CD4-positive, alpha-beta T cell treated with Interleukin-6 at 100 ng/mL for 8 hours (primary cell): Measurements from ENCODE around the gene PSMB4.
"Not testable (repeated sequence)": the region's sequence is repeated elsewhere in the genome, so short reads cannot be mapped to it uniquely, and the experiment has no call there.

Source experiments
- DNase-seq: peaks from one replicate; pipeline ENCODE4 v3.0.0-alpha.2; 2020; ENCODE audit warnings: mixed read lengths, low spot score

PSMB4 gene

GRCh38 chr1:151390221-151391078 is 8.9 kb upstream of the PSMB4 start:
- not testable (repeated sequence) for DNase-seq

- DNase-seq = no peak
Measured at GRCh38 chr1:151391079-151391563, 8.3 kb upstream of the PSMB4 start.

DNA sequence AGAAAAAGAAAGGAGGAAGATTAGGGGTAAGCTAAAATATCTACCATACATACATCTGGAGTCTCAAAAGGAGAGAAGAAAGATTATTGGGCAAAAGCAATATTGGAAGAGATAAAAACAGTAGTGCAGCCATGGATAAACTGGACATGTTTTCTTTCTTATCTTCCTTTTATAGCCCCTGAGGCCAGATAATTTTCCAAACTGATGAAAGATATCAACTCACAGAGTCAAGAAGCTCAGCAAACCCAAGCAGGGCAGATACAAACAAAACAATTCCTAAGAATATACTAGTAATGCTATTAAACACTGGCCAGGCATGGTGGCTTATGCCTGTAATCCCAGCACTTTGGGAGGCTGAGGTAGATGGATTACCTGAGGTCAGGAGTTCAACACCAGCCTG is 5.8 kb upstream of the PSMB4 start:
- no peak for DNase-seq

- not testable (repeated sequence) for DNase-seq
Measured at GRCh38 chr1:151396265-151396664, 3.1 kb upstream of the PSMB4 start.

- no peak for DNase-seq
Measured at GRCh38 chr1:151401125-151401788, 1.9 kb downstream of the PSMB4 start.

- no peak for DNase-seq
Measured at GRCh38 chr1:151401860-151402259, 2.5 kb downstream of the PSMB4 start.

GRCh38 chr1:151402764-151403163 is 3.4 kb downstream of the PSMB4 start:
- DNase-seq = no peak

- no peak for DNase-seq
Measured at GRCh38 chr1:151403612-151404011, 4.2 kb downstream of the PSMB4 start.

DNA sequence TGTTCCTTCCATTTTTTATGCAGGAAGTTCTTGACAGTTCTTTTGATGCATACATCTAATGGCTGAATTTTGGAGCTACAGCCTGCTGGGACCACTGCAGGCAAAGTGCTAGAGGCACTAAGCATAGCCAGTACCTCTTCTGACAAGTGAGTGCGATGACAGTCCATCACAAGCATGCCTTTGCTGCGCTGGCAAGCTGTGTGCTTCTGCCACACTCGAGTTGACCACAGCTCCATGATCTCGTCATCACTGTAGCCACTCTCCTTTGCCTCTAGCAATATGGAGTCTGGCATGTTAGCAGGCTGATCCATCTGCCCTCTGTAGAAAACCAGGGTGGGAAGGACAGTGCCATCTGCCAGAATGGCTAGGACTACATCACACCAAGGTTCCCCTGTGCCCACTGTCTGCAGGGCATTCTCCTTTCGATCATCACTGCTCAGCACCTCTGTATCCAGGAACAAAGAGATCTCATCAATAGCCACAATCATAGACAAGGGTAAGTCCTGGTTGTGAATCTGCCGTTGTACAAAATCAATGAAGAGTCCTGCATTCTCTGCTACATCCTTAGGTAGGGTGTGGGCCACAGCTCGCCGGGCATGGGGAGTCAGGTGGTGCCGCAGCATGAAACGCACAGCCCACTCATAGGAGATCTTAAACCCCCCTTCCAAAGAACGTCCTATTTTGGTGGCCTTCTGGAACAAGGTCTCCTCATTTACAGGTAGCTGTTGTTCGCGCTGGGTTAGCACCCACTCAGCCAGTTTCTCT is 6.0 kb downstream of the PSMB4 start:
- no peak for DNase-seq

DNA sequence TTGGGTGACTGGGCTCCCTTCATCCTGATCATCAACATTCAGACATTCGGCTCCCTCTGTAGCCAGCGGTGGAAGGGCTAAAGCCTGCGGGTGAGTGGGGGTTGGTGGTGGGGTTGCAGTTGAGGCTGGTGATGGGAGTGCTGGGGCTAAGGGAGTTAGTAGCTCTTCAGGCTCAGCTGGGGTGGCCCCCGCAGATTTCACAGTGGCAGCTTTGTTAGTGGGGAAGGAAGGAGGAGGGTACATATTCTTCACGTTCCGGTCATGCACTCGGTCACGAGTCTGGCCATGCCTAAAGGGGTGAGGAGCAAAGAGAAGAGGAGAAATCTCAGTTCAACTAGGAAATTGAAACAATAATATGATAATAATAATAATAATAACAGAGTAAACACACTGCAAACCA is 6.8 kb downstream of the PSMB4 start:
- DNase-seq = no peak

GRCh38 chr1:151407304-151407703 is 7.9 kb downstream of the PSMB4 start:
- DNase-seq = no peak

GRCh38 chr1:151408891-151409290 is 9.5 kb downstream of the PSMB4 start:
- no peak for DNase-seq

GRCh38 chr1:151411884-151412283 is 12.5 kb downstream of the PSMB4 start:
- DNase-seq = no peak

DNA sequence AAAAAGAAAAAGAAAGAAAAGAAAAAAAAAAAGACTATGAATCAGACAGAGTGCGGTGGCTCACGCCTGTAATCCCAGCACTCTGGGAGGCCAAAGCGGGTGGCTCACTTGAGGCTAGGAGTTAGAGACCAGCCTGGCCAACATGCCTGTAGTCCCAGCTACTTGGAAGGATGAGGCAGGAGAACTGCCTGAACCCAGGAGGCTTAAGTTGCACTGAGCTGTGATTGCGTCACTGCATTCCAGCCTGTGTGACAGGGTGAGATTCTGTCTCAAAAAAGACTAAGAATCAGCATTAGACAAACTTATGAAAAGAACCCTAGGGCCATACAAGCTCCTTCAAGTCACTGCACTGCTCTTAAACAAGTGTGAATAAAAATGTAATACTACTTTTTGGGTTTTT is 16.9 kb downstream of the PSMB4 start:
- no peak for DNase-seq

DNA sequence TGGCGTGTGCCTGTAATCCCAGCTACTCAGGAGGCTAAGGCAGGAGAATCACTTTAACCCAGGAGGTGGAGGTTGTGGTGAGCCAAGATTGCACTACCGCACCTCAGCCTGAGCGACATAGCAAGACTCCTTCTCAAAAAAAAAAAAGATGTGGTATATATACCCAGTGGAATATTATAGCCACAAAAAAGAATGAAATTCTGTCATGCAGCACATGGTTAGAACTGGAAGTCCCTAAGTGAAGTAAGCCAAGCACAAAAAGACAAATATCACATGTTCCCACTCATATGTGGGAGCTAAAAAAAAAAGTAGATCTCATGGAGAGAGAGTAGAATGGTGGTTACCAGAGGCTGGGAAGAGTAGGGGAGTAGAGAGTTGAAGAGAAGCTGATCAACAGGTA is 18.7 kb downstream of the PSMB4 start:
- no peak for DNase-seq

GRCh38 chr1:151419819-151420218 is 20.4 kb downstream of the PSMB4 start:
- no peak for DNase-seq

GRCh38 chr1:151425103-151425502 is 25.7 kb downstream of the PSMB4 start:
- no peak for DNase-seq

- no peak for DNase-seq
Measured at GRCh38 chr1:151428068-151428467, 28.7 kb downstream of the PSMB4 start.

DNA sequence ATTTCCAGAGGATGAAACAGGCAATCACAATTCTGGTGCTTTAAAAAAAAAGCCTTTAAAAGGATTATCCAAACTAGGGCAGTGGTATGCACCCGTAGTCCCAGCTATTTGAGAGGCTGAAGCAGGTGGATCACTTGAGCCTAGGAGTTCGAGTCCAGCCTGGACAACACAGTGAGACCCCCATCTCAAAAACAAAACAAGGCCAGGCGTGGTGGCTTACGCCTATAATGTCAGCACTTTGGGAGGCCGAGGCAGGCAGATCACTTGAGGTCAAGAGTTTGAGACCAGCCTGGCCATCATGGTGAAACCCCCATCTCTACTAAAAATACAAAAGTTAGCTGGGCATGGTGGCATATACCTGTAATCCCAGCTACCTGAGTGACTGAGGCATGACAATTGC is 34.5 kb downstream of the PSMB4 start:
- not testable (repeated sequence) for DNase-seq

GRCh38 chr1:151435174-151435573 is 35.8 kb downstream of the PSMB4 start:
- no peak for DNase-seq

DNA sequence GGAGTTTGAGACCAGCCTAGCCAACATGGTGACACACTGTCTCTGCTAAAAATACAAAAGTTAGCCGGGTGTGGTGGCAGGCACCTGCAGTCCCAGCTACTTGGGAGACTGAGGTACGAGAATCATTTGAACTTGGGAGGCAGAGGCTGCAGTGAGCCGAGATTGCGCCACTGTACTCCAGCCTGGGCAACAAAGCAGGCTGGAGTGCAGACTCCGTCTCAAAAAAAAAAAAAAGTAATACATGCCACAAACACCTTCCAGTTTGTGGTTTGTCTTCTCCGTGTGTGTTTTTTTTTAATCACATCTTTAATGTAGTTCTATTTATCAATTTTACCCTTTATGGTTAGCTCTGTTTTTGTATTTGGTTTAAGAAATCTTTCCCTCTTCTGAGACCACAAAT is 37.6 kb downstream of the PSMB4 start:
- no peak for DNase-seq

DNA sequence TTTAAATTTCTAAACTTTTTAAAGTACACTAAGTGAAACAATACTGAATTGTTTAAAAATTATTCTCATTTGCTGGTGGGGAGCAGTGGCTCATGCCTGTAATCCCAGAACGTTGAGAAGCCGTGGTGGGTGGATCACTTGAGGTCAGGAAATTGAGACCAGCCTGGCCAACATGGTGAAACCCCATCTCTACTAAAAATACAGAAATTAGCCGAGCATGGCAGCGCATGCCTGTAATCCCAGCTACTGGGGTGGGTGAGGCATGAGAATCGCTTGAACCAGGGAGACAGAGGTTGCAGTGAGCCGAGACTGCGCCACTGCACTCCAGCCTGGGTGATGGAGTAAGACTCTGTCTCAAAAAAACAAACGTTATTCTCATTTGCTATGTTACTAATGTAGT is 38.0 kb downstream of the PSMB4 start:
- not testable (repeated sequence) for DNase-seq
